ENCODE data around the gene ZNF358.

DNA sequence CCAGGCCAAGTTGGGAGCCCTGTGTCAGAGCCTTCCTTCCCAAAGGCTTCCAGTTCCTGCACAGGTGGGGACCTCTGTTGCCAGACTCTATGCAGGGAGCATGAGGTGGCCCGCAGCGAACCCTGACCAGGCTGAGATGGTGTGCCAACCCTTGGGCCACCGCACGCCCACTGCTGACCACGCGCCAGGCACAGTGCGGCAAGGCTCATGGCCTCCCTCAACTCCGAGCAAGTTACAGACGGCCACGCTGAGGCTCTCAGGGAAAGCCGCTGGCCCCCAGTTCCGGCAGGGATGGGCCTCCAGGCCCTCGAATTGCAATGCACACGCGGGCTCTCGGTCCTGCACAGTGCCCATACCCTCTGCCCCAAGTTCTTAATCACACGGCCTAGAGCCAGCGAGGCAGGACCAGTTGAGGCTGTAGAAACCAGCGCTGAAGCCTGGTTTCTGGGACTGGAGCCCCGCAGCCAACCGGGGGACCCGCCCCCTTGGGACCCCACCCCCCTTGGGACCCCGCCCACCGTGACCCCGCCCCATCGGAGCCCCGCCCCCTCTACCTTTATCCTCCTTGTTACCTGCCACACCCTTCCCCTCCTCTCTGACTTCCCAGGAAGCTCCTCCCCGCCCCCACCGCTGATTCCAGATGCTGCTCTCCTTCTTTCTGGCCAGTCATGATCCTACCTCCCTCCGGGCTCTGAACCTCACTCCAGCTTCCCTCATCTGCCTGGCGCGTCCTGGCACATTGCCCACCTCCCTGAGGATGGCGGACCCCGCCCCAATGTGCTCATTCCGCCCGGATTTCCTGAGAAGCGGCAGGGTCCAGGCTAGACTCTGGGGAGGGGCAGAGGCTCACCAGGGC, 33.1 kb upstream of the ZNF358 start:
- TF ChIP-seq, protein P1, sequence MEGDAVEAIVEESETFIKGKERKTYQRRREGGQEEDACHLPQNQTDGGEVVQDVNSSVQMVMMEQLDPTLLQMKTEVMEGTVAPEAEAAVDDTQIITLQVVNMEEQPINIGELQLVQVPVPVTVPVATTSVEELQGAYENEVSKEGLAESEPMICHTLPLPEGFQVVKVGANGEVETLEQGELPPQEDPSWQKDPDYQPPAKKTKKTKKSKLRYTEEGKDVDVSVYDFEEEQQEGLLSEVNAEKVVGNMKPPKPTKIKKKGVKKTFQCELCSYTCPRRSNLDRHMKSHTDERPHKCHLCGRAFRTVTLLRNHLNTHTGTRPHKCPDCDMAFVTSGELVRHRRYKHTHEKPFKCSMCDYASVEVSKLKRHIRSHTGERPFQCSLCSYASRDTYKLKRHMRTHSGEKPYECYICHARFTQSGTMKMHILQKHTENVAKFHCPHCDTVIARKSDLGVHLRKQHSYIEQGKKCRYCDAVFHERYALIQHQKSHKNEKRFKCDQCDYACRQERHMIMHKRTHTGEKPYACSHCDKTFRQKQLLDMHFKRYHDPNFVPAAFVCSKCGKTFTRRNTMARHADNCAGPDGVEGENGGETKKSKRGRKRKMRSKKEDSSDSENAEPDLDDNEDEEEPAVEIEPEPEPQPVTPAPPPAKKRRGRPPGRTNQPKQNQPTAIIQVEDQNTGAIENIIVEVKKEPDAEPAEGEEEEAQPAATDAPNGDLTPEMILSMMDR (IDR thresholded peaks at IDR 0.05): no peak
- TF ChIP-seq POLR2A (IDR thresholded peaks at IDR 0.05): no peak

Measured in lower leg skin (tissue), 3 donors.